GM12873 (cell line): ENCODE data around the gene CDK5.

ENCODE experiments used
- CTCF ChIP-seq: IDR thresholded peaks from 2 replicates; pipeline ENCODE4 v1.5.1; 2012; ENCODE audit warnings: low read depth, mild to moderate bottlenecking, moderate library complexity, low read length, control low read depth; ENCODE audit not compliant: insufficient read depth; ENCODE audit errors: missing control alignments

Gene CDK5

GRCh38 chr7:151023232-151023631, 34.5 kb downstream of the CDK5 start:
- no peak for TF ChIP-seq CTCF

- no peak for TF ChIP-seq CTCF
Measured at GRCh38 chr7:151020231-151020630, 37.5 kb downstream of the CDK5 start.

- no peak for TF ChIP-seq CTCF
Measured at GRCh38 chr7:151019130-151019447, 38.6 kb downstream of the CDK5 start.

- TF ChIP-seq CTCF, result no peak
Measured at GRCh38 chr7:151018421-151019129, 39.1 kb downstream of the CDK5 start.

- peak; percentile 89 for TF ChIP-seq CTCF
Measured at GRCh38 chr7:151017953-151018420, 39.7 kb downstream of the CDK5 start.

GRCh38 chr7:151017370-151017952, 40.2 kb downstream of the CDK5 start:
- no peak for TF ChIP-seq CTCF

- no peak for TF ChIP-seq CTCF
Measured at GRCh38 chr7:151016942-151017341, 40.8 kb downstream of the CDK5 start.
